Thoracic aorta (tissue), 2 donors: ENCODE results near the gene MCM5. TPM values are rescaled to one million over a fixed set of nuclear protein-coding genes. Genes with fewer than 3 reads are reported as not detected.

Experiments used
- ATAC-seq: fragments of 150-250 bp; one replicate; pipeline ENCODE4 v1.8.0; 2017; ENCODE audit warnings: low read depth; ENCODE audit not compliant: insufficient number of reproducible peaks, low FRiP score
- DNase-seq: peaks from one replicate; pipeline ENCODE4 v3.0.0-alpha.2; 2020; ENCODE audit warnings: low spot score
- H3K27ac ChIP-seq, 2 donors: fragments of 200-600 bp; sonication (generic); 1 replicate in 1 of 2; 2 replicates in 1 of 2; pipeline ENCODE4 v1.5.1; 2016; ENCODE audit warnings: mild to moderate bottlenecking in 2 of 2, moderate library complexity in 2 of 2
- H3K27me3 ChIP-seq: fragments of 200-600 bp; sonication (generic); replicated peaks from 2 replicates; pipeline ENCODE4 v1.6.0; 2016; ENCODE audit warnings: mild to moderate bottlenecking; ENCODE audit not compliant: insufficient read depth
- H3K36me3 ChIP-seq: fragments of 200-600 bp; sonication (generic); one replicate; pipeline ENCODE4 v1.5.1; 2016
- H3K4me1 ChIP-seq, 2 donors: fragments of 200-600 bp; sonication (generic); 1 replicate in 1 of 2; 2 replicates in 1 of 2; pipeline versions ENCODE4 v1.5.1 to v1.6.0; 2016; ENCODE audit warnings: low read depth in 2 of 2, mild to moderate bottlenecking in 1 of 2; ENCODE audit not compliant: control insufficient read depth in 1 of 2
- H3K4me3 ChIP-seq: fragments of 200-600 bp; sonication (generic); 2 replicates; pipeline ENCODE4 v1.5.1; 2016; ENCODE audit warnings: mild to moderate bottlenecking
- H3K9me3 ChIP-seq: fragments of 200-600 bp; sonication (generic); 2 replicates; pipeline ENCODE4 v1.5.1; 2016
- total RNA-seq, 2 donors: library from RNA; depleted of rRNA; stranded (reverse); fragments of >200 nt; gene quantifications; one replicate each; pipeline versions ENCODE4 v1.1.0 to v1.2.3, GENCODE V29; 2016
- TF ChIP-seq, protein P1 (sequence below): fragments of 200-600 bp; sonication (generic); IDR thresholded peaks from one replicate; pipeline ENCODE4 v1.5.1; 2019; ENCODE audit warnings: antibody characterized with exemption

The MCM5 gene
- total RNA-seq, 2 donors from 2014 or later = 18.1 to 53.1 TPM

DNA sequence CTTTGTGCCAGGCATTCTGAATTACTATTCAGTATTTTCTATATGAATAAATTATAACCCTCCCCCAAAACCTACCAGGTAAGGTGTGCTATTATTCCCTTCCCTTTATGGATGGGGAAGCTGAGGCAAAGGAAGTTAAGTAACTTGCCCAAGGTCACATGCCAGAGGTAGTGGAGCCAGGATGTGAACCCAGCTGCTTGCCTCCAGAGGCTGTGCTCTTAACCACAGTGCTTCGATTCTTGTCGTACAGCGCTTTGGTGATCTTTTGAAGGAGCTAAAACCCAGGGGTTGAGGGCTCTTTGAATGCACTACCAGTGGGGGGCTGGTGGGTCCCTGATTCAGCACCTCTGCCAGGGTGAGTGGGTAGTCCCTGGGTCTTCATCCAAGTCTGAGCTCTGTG lies 18.8 kb downstream of the MCM5 start:
- Histone ChIP-seq H3K9me3 (no peaks in the 10 kb centered on the region), H3K27ac (no peak overlapping the region), H3K36me3 (peaks cover 25% of the 10 kb centered on the region), H3K4me1 (no peaks in the 10 kb centered on the region), H3K27me3 (no peaks in the 10 kb centered on the region), H3K4me3 (no peak overlapping the region)
- ATAC-seq (no peak), DNase-seq (no peak)
- TF ChIP-seq, protein P1, sequence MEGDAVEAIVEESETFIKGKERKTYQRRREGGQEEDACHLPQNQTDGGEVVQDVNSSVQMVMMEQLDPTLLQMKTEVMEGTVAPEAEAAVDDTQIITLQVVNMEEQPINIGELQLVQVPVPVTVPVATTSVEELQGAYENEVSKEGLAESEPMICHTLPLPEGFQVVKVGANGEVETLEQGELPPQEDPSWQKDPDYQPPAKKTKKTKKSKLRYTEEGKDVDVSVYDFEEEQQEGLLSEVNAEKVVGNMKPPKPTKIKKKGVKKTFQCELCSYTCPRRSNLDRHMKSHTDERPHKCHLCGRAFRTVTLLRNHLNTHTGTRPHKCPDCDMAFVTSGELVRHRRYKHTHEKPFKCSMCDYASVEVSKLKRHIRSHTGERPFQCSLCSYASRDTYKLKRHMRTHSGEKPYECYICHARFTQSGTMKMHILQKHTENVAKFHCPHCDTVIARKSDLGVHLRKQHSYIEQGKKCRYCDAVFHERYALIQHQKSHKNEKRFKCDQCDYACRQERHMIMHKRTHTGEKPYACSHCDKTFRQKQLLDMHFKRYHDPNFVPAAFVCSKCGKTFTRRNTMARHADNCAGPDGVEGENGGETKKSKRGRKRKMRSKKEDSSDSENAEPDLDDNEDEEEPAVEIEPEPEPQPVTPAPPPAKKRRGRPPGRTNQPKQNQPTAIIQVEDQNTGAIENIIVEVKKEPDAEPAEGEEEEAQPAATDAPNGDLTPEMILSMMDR = no peak

DNA sequence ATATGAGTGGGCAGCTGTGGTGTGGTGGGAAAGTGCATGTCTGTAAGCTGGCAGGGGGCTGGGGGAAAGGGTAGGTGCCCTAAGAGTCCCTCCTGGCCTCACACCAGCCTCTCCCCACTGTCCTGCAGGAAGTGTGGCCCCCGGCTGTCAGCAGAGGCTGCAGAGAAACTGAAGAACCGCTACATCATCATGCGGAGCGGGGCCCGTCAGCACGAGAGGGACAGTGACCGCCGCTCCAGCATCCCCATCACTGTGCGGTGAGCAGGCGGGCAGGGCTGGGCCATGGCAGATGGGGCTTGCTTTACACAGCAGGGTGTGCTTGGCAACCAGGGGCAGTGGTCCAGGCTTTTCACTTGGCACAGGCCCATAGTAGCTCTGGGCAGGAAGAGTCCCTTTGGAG lies 19.8 kb downstream of the MCM5 start:
- no peaks in the 10 kb centered on the region for H3K4me1 ChIP-seq
- H3K27ac ChIP-seq = no peak overlapping the region
- DNase-seq (no peak), ATAC-seq (no peak)
- peaks cover 22% of the 10 kb centered on the region for H3K36me3 ChIP-seq
- no peaks in the 10 kb centered on the region for H3K9me3 ChIP-seq
- TF ChIP-seq, protein P1 = no peak
- no peak overlapping the region for H3K4me3 ChIP-seq
- H3K27me3 ChIP-seq = no peaks in the 10 kb centered on the region

DNA sequence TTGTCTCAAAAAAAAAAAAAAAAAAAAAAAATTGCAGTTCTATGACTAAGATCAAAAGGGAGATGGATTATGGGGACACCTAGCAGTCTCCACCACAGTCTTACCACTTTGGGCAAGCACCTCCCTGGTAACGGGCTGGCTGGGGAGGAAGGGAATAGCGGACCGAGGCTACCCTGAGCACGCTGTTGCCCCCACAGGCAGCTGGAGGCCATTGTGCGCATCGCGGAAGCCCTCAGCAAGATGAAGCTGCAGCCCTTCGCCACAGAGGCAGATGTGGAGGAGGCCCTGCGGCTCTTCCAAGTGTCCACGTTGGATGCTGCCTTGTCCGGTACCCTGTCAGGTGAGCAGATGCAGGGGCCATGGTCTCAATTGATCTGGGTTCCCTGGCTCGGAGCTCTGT lies 21.2 kb downstream of the MCM5 start:
- no peak for DNase-seq
- TF ChIP-seq, protein P1 = no peak
- H3K9me3 ChIP-seq = no peaks in the 10 kb centered on the region
- H3K27ac ChIP-seq = no peak overlapping the region
- H3K4me3 ChIP-seq = no peak overlapping the region
- H3K36me3 ChIP-seq = peaks cover 22% of the 10 kb centered on the region
- no peak for ATAC-seq
- no peaks in the 10 kb centered on the region for H3K27me3 ChIP-seq
- no peaks in the 10 kb centered on the region for H3K4me1 ChIP-seq

DNA sequence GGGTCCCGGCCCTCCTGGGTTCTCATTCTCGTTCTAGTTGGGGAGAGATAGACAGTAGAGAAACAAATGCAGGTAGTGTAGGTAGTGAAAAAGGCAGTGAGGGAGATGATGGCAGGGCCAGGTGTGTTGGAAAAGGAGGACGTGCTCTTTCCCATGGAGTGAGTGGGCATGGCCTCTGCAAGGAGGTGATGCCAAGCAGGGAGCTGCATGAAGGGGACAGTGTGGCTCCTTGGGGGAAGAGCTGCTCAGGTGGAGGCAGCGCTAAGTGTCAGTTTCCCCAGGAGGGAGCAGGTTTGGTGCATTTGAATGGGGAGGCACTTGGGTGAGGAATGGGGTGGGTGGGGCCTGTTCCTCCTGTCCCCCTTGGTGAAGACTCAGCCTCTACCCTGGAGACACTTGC lies 22.2 kb downstream of the MCM5 start:
- Histone ChIP-seq H3K9me3 (no peaks in the 10 kb centered on the region), H3K4me1 (no peaks in the 10 kb centered on the region), H3K36me3 (peaks cover 13% of the 10 kb centered on the region), H3K4me3 (no peak overlapping the region), H3K27ac (no peak overlapping the region), H3K27me3 (no peaks in the 10 kb centered on the region)
- ATAC-seq (no peak), DNase-seq (no peak)
- TF ChIP-seq, protein P1 = no peak

DNA sequence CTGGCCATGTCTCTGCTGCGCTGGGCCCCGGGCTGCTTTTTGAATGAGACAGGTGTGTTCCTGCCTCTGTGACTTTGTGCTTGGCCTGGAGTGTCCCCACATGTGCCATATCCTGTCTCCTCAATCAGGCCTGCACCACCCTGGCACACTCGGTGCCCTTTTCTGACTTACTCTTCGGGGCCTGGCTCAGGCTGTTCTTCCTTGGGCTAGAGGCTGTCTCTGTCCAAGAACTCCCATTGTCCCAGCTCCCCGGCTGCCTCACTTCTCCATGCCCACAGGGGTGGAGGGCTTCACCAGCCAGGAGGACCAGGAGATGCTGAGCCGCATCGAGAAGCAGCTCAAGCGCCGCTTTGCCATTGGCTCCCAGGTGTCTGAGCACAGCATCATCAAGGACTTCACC lies 23.0 kb downstream of the MCM5 start:
- H3K4me3 ChIP-seq = no peak overlapping the region
- no peak overlapping the region for H3K27ac ChIP-seq
- TF ChIP-seq, protein P1 = no peak
- H3K9me3 ChIP-seq = no peaks in the 10 kb centered on the region
- DNase-seq = no peak
- H3K4me1 ChIP-seq = no peaks in the 10 kb centered on the region
- peaks cover 11% of the 10 kb centered on the region for H3K36me3 ChIP-seq
- no peak for ATAC-seq
- H3K27me3 ChIP-seq = no peaks in the 10 kb centered on the region
